Stimulated activated CD4-positive, alpha-beta T cell treated with anti-CD3 and anti-CD28 coated beads, Interleukin-2, amount 100 ng/mL, for 24 hours (primary cell): ENCODE measurements around the gene LRRC28.
"Not testable (repeated sequence)": the region's sequence is repeated elsewhere in the genome, so short reads cannot be mapped to it uniquely, and the experiment has no call there.

Experiments
- DNase-seq, 2 donors: peaks; one replicate each; pipeline ENCODE4 v3.0.0-alpha.2; 2020

The LRRC28 gene

DNA sequence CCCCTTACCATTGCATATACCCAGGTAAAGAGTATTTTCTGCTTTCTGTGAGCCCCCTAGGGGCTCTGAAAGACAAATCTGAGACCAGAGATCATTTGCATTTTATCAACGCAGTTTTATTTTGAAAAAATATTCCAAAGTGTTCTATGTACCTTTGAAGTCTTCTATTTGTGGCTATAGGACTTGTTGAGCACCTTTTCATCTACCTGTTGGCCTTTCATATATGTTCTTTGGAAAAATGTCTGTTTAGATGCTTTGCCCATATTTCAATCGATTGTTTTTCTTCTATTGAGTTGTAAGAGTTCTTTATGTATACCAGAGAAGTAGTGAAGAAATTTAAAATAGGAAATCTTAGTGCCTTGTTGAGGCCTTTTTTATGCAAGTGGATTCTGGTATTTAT, 94.0 kb downstream of the LRRC28 start:
- no peak for DNase-seq

DNA sequence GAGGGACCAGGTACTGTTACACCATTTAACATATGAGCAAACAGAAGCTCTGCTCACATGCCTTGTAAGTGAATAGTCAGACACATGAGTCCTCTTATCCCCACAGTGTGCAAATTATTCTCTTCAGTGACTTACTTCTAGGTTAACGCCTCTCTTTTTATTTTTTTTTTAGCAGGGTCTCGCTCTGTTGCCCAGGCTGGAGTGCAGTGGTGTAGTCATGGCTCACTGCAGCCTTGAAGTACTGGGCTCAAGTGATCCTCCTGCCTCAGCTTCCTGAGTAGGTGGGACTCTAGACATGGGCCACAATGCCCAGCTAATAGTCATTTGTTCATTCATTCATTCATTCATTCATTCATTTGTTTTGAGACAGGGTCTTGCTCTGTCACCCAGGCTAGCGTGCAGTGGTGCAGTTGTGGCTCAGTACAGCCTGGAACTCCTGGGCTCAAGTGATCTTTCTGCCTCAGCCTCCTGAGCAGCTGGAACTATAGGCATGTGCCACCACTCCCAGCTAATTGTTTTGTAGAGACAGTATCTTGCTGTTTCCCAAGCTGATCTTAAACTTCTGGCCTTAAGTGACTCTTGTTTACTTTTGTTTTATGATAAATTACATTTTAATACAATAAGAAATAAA, 94.7 kb downstream of the LRRC28 start:
- DNase-seq = no peak

DNA sequence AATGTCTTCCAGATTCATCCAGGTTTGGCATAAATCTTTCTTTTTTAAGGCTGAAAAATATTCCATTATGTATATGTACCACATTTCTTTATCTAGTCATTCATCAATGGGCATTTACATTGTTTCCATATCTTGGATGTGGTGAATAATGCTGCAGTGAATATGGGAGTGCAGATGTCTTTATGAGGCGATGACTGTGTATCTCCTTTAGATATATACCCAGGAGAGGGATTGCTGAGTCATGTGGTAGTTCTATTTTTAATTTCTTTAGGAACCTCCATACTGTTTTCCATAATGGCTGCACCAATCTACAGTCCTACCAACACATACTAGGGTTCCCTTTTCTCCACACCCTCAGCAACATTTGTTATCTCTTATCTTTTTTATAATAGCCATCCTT, 96.3 kb downstream of the LRRC28 start:
- no peak for DNase-seq

DNA sequence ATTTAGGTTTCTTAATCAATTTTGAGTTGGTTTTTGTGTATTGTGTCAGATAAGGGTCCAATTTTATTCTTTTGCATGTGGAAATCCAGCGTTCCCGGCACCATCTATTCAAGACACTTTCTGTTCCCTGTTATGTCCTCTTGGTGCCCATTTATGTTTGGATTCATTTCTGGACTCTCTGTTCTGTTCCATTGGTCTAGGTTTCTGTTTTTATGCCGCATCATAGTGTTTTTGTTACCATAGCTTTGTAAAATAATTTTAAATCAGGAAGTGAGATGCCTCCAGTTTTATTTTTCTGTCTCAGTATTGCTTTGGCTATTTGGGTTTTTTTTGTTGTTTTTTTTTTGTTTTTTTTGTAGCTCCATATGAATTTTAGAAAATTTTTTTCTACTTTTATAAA, 97.1 kb downstream of the LRRC28 start:
- no peak for DNase-seq

DNA sequence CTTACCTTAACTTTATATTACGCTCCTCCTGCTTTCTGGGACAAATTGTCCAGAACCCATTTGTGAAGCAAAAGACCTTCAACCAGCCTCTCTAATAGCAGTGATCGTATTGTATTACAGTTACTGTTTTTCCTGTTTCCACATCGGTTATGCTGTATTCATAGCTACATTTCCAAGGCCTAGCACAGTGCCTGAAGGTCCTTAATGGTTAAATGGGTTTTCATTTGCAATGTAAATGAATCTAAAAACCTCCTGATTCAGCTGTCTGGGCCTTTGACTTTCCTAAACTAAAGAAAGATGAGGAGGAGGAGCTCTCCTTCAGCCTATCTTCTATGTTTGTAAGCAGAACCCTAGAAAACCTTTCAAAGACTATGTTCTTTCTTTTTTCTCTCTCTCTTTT, 99.1 kb downstream of the LRRC28 start:
- DNase-seq = no peak

DNA sequence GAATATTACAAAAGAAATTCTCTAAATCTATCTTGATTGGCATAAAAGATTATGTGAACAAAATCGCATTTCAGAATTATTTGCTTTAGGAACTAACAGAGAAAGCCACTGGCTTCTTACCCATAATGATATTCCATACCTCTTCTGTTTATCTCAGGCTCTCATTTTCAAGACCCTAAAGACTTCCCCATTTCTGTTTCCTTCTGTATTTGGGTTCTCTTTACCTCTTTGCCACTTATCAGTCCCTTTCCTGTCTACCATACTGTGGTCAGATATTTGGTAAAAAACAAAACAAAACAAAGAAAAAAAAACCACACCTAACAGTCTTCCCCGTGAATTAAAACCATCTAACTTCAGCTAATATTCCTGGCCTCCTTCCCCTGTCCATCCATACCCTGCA, 108.5 kb downstream of the LRRC28 start:
- no peak for DNase-seq

DNA sequence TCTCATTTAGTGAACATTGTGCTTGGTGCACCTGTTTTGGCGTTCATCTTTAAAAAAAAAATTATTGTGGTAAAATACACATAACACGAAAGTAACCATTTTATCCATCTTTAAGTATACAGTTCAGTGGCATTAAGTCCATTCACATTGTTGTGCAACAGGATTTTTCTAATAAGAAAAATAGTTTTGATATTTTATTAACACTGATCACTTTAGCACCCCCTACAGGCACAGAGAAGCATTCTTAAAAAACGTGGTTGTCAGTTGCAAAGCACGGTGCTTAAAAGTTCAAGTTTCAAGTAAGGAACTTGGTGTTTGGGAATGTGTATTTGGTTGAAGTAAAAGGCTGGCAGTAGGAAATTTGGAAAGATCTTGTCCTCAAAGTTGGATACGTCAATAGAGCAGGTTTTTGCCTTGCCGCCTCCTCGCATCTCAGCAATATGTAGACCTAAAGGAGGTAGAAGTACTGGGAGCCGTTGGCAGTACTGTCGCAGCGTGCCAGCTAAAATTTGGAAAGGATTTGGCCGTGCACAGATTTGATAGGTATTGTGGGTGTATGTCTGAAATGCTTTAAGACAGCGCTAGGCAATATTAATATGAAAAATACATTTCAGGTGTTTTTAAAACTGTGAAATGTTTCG, 110.4 kb downstream of the LRRC28 start:
- no peak for DNase-seq

DNA sequence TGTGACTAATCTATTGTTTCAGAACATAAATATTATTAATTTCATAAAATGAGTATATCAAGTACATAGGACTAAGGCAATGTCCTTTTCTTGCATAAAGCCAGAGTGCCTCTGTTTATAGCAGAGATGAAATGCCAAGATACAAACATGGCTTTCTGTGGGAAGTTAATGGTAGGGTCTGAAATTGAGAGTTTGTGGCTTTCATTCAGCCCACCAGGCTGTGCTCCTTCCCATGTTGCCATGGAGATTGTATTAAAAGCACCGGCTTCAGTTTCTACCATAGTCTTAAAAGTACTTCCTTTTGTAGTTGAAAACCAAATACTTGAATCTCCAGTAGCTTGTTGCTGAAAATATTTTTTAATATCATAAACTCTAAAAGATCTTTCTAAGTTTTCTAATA, 114.0 kb downstream of the LRRC28 start:
- DNase-seq = no peak

DNA sequence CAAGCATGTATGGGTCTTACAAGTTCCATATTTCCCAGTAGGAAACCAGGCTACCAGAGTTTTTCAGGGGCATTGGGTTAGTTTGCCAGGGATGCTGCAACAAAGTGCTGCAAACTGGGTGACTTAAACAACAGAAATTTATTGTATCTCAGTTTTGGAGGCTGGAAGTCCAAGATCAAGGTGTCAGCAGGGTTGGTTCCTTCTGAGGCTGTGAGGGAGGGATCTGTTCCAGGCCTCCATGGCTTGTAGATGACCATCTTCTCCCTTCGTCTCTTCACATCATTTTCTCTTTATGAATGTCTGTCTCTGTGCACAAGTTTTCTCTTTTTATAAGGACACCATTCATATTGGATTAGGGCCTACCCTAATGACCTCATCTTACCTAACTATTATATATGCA, 114.7 kb downstream of the LRRC28 start:
- no peak for DNase-seq

DNA sequence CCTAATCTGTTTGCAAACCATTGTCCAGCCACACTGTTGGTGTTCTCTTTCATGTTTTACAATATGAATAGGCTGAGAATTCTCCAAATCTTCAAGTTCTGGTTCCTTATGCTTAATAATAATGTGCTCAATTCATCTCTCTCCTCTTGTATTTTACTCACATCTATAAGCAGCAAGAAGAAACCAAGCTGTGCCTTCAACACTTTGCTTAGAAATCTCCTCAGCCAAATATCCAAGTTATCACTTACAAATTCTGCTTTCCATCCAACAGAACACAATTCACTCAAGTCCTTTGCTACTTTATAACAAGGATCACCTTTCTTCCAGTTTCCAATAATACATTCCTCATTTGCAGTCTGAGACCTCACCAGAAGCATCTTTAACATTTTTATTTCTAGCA, 117.5 kb downstream of the LRRC28 start:
- DNase-seq = no peak

DNA sequence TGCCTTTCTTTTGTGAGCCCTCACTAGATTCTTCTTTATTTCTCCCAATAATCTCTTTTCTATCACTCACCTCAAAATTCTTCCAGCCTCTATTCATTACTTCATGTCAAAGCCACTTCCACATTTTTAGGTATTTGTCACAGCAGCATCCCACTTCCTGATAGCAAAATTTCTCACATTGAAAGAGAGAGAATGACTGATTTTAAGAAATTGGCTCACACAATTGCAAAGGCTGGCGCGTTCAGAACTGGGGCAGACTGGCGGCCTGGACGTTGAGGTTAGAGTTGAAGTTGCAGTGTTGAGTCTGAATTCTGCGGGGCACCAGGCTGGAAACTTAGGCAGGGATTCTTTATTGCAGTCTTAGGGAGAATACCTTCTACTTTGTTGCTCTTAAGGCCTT, 117.9 kb downstream of the LRRC28 start:
- DNase-seq = no peak

DNA sequence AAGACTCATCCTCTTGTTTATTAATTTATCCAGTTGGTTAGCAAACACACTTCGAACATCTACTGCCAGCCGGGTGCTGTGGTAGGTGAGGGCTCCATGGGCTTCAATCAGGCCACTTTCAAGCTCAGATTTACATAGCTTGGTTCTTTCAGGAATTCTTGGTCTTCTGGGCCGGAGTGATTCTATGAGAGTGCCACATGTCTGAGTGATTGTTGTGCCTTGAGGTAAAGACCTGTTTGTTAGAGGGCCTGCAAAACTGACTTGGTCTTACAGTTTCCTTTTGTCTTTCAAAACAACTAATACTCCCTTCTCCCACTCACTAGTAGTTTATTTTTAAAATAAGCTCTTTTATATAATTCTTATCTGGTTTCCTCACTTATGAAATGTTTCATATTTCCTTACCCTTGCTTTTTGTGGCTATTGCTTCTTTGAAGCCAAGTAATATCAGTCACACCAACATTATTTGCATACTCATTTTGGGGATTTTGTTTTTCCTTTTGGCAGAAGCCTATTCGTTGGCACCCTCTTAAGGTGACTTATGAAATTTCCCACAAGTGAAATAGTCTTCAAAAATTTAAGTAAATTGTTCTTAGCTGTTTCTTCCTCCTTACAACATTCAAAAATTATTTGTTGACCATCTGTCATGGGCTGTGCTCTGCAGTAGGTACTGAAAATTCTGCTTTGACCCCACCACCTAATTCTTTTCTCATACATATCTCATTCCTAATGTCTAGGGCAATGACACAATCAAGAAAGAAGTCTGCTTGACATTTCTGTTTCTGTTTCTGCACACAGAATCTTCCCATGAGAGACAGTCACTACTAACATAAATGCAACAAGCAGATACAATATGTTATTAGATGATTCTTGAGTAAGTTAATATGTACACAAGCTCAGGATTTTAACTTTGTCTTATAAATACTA, 120.2 kb downstream of the LRRC28 start:
- no peak for DNase-seq

DNA sequence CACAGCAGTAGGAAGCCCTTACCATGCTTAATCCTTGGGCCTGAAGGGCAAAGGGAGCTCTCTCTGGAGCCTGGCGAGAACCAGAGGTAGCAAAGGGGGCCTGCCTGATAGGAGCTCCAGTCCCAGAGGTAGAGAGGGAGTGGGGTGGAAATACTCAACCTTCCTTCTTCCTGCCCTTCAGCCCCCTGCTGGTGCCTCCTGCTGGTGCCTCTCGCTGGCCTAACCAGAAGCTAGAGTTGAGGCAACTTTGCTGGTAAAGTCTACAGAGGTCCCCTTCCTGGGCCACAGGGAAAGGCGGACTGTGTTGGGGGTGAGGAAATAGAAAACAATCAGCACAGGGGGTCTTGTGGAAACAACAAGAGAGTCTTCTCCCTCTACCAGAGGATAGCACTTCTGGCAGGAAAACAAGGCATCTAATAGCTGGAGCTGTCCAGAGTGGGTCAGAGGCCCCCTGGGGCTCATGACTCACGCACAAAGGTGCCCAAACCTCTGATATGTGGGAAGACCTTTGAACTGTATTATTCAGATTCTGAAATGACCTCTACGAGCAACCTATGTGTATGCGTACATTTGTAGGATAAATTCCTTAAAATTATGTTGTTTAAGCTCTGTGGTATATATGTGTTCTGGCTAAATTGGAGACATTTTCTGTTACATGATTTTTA, 133.9 kb downstream of the LRRC28 start:
- no peak for DNase-seq

DNA sequence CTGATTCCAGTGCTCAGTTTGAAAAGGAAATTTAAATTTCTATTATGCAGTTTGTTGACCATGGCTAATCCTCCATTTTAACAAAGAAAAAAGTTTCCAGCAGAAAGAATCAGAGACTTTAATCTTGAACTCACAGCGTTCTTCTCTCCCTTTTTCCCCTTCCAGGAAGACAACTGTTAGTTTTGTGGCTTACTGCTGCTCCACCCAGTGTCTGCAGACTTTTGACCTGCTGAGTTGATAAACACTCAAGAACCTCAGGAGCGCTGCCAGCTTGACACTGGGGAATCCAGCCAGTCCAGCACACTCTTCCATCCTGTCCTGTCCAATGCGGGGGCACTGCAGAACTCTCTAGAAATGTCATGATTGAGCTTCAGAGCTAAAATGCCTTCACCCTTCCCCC, 134.6 kb downstream of the LRRC28 start:
- DNase-seq = no peak

DNA sequence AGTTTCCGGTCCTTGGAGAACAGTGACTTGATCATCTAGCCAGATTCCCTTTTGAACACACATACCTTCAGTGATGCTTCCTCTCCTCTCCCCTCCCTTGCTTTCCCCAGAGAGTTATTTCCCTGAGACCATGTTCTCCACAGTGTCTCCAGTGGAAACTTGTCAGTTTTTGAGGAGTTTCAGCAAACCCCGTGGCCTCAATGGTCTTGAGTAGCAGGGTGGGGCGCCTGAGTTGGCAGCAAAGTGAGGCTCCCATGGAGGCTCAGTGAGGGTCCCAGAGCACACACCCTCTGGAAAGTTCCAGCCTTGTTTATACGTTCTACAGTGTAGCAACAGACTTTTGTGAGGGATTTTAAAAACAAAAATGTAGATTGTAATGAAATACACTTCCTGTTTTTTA, 135.1 kb downstream of the LRRC28 start:
- DNase-seq = no peak

DNA sequence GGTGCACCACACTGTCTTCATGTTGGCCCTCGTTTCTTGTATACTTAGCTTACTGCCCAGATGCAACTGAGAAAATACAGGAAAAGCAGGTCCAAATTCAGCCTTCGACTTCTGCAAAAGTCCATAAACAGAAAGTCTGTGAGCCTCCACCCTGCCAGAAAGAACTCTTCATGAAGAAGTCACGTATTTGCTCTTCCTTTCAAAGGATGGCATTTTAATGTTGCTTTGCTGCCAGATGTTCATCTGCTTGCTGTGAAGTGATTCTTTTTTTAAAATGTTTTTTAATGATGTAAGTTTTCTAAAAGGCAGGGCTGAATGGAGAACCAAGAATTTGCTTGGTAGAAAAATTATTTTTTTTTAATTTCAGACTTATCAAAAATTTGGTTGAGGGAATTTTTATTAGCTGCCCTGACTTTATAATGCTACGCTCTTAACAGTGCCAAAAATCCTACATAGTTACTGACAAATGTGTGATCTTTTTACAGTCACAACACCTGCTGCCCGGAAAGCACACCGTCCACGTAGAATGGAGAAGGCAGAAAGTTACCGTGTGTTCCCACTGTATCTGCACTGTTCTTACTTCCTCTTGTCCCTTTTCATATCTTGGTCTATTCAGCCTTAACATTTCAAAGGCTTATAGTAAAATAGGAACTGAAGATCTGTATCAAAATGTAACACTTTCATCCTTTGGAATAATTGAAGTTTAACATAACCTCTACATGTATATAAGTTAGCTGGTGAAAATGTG, 136.3 kb downstream of the LRRC28 start:
- no peak for DNase-seq

DNA sequence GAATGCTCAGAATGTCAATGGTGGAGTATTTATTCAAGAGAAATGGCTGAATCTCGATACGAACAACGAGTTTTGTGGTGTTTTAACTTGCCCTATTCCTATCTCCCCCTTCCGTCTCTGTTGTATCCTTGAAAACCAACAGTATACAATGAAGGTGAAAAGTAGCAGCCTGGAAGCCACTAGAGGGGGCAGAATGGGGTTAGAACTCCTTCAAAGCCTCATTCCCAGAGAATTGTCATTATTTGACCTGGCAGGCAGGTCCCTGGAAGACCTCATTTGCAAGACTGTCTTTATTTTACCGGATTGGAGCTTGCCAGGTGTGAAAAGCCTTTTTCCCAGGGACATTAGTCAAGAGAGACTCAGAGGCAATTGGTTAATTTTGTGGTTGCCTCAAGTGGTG, 139.4 kb downstream of the LRRC28 start:
- DNase-seq = no peak

DNA sequence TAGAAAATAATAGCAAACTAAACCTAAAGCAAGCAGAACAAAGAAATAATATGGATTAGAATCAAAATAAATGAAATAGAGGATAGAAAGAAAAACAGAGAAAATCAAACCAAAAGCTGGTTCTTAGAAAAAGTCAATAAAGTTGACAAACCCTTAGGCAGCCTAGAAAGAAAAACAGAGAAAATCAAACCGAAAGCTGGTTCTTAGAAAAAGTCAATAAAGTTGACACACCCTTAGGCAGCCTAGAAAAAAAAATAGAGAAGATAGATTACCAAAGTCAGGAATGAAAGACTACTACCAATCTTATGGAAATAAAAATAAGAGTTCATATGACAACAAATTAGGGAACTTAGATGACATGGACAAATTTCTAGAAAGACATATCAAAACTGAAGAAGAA, 142.4 kb downstream of the LRRC28 start:
- no peak for DNase-seq

DNA sequence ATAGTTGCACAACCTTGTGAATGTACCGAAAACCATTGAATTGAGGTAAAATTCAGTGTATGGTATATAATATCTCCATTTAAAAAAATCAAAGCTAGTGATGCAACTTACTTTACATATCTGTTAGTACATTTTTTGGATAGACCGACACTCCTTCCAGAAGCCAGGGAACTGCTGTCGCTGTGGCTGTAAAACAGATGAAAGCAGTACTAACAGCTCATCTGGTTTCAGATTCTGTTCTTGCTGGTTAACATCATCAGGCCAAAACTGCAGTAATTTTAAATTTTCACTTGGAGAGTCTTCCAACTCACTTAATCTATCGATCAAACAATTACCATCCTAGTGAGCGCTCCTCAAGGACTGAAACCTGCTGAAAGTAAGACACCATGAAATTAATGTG, 145.1 kb downstream of the LRRC28 start:
- no peak for DNase-seq

DNA sequence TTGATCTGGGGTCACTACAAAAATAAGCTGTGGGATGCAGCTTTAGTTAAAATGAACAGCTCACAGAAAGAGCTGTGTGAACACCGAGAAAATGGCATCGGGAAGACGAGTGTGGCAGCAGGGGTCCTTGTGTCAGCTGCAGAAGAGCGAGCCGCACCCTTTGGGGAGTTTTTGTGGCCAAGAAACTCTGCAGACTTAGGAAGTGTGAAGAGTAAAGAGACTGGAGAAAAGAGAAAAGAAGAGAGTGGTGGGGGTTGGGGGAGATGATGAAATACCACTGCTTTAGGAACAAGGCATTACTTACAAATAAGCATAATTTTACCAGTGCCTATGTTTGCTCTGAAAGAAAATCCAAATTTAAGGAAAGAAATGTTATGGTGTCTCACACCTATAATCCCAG, 147.8 kb downstream of the LRRC28 start:
- DNase-seq = no peak

DNA sequence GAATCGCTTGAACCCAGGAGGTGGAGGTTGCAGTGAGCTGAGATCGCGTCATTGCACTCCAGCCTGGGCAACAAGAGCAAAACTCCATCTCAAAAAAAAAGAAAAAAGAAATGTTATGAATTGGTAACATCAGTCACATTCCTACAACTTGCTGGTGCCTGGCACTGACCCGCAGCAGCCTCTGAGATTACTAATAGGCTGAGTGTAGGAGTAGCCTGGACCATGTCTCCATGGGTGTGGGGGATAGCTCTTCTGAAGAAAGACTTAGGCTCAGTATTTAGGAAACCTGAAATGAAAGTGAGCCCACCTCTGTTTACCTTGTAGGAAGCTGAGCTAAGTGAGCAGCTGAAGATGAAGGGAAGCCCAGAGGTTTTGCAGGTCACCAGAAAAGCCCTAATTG, 148.3 kb downstream of the LRRC28 start:
- no peak for DNase-seq

DNA sequence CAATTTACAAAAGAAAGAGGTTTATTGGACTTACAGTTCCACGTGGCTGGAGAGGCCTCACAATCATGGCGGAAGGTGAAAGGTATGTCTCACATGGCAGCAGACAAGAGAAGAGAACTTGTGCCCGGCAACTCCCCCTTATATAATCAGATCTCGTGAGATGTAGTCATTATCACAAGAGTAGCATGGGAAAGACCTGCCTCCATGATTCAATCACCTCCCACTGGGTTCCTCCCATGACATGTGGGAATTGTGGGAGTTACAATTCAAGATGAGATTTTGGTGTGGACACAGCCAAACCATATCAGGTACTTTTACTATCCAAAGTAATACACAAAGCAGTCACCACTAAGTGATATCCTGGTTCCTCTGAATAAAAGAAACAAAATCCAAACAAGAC, 149.9 kb downstream of the LRRC28 start:
- not testable (repeated sequence) for DNase-seq
